Activated naive CD8-positive, alpha-beta T cell treated with anti-CD3 and anti-CD28 coated beads for 36 hours (primary cell): ENCODE results near the gene ATP5MG. TPM values are rescaled to one million over a fixed set of nuclear protein-coding genes. Genes with fewer than 3 reads are reported as not detected.

Experiments
- DNase-seq: peaks from one replicate; pipeline ENCODE4 v3.0.0; 2021
- H3K27ac Mint-ChIP-seq: one replicate; pipeline ENCODE4 v1.8.0; 2022; ENCODE audit warnings: mild to moderate bottlenecking, moderate library complexity, mixed read lengths
- H3K27me3 Mint-ChIP-seq: one replicate; pipeline ENCODE4 v1.8.0; 2022; ENCODE audit warnings: mild to moderate bottlenecking, mixed read lengths
- H3K36me3 Mint-ChIP-seq: one replicate; pipeline ENCODE4 v1.8.0; 2021; ENCODE audit warnings: mild to moderate bottlenecking, mixed read lengths
- H3K4me1 Mint-ChIP-seq: one replicate; pipeline ENCODE4 v1.8.0; 2021; ENCODE audit warnings: mixed read lengths
- H3K4me3 Mint-ChIP-seq: one replicate; pipeline ENCODE4 v1.8.0; 2022; ENCODE audit warnings: mild to moderate bottlenecking, moderate library complexity, mixed read lengths
- H3K9me3 Mint-ChIP-seq: one replicate; pipeline ENCODE4 v1.8.0; 2022; ENCODE audit warnings: mixed read lengths
- total RNA-seq, 2 experiments: library from RNA; stranded (reverse); gene quantifications; one replicate each; pipeline ENCODE4 v1.2.3, GENCODE V29; 2021

ATP5MG gene
- total RNA-seq, result 100 to 1,000 TPM; 246 to 264 TPM

GRCh38 chr11:118401151-118401879 lies at the start of gene ATP5MG:
Gene ATP5MG, plus strand, starts transcription at chr11:118401606. Its CDS starts 60 bp downstream, at chr11:118401666.
- Mint-ChIP-seq H3K36me3 (peaks cover 39% of the 10 kb centered on the region), H3K4me1 (peaks cover 46% of the 10 kb centered on the region), H3K4me3 (peak within 1 kb of the TSS; percentile 92), H3K27ac (peak within 1 kb of the TSS; percentile 99), H3K27me3 (no peaks in the 10 kb centered on the region), H3K9me3 (no peaks in the 10 kb centered on the region)
- peak; percentile 89 for DNase-seq

- peaks cover 24% of the 10 kb centered on the region for H3K4me1 Mint-ChIP-seq
These were observed 48.2 kb upstream of the ATP5MG start for GRCh38 chr11:118353084-118353710.

GRCh38 chr11:118358071-118358470 lies 43.3 kb upstream of the ATP5MG start:
- H3K36me3 Mint-ChIP-seq, result peaks cover 8% of the 10 kb centered on the region
- no peak overlapping the region for H3K27ac Mint-ChIP-seq
- peaks cover 38% of the 10 kb centered on the region for H3K4me1 Mint-ChIP-seq
- peaks cover 3% of the 10 kb centered on the region for H3K27me3 Mint-ChIP-seq
- no peaks in the 10 kb centered on the region for H3K9me3 Mint-ChIP-seq
- H3K4me3 Mint-ChIP-seq, result no peak overlapping the region
- no peak for DNase-seq

More at GRCh38 chr11:118353084-118353710, 48.2 kb upstream of the ATP5MG start:
- Mint-ChIP-seq H3K27ac (peak overlapping the region; percentile 81), H3K9me3 (no peaks in the 10 kb centered on the region), H3K36me3 (peaks cover 26% of the 10 kb centered on the region), H3K27me3 (no peaks in the 10 kb centered on the region), H3K4me3 (no peak overlapping the region)
- no peak for DNase-seq

GRCh38 chr11:118359295-118359958 lies 42.0 kb upstream of the ATP5MG start, which contains the start of gene UBE4A:
Gene UBE4A, plus strand, starts transcription at chr11:118359600. Its CDS starts 5,481 bp downstream, at chr11:118365081.
- peak; percentile 97 for DNase-seq
- Mint-ChIP-seq H3K4me3 (peak within 1 kb of the TSS; percentile 90), H3K36me3 (peaks cover 7% of the 10 kb centered on the region), H3K4me1 (peaks cover 44% of the 10 kb centered on the region), H3K27ac (peak within 1 kb of the TSS; percentile 90), H3K27me3 (peaks cover 3% of the 10 kb centered on the region), H3K9me3 (no peaks in the 10 kb centered on the region)

- no peak for DNase-seq
- no peak overlapping the region for H3K4me3 Mint-ChIP-seq
- no peaks in the 10 kb centered on the region for H3K27me3 Mint-ChIP-seq
- no peak overlapping the region for H3K27ac Mint-ChIP-seq
- no peaks in the 10 kb centered on the region for H3K9me3 Mint-ChIP-seq
- peaks cover 35% of the 10 kb centered on the region for H3K4me1 Mint-ChIP-seq
- peaks cover 23% of the 10 kb centered on the region for H3K36me3 Mint-ChIP-seq
These were observed 36.3 kb upstream of the ATP5MG start for GRCh38 chr11:118364956-118365615.

- Mint-ChIP-seq H3K4me1 (peaks cover 26% of the 10 kb centered on the region), H3K36me3 (peaks cover 22% of the 10 kb centered on the region), H3K9me3 (no peaks in the 10 kb centered on the region), H3K4me3 (no peak overlapping the region), H3K27ac (no peak overlapping the region), H3K27me3 (no peaks in the 10 kb centered on the region)
- no peak for DNase-seq
These were observed 35.1 kb upstream of the ATP5MG start for GRCh38 chr11:118366287-118366686.

- H3K27ac Mint-ChIP-seq, result no peak overlapping the region
- H3K4me1 Mint-ChIP-seq, result no peaks in the 10 kb centered on the region
- H3K4me3 Mint-ChIP-seq, result no peak overlapping the region
- peaks cover 29% of the 10 kb centered on the region for H3K36me3 Mint-ChIP-seq
- no peak for DNase-seq
- no peaks in the 10 kb centered on the region for H3K9me3 Mint-ChIP-seq
- H3K27me3 Mint-ChIP-seq, result no peaks in the 10 kb centered on the region
These were observed 30.6 kb upstream of the ATP5MG start for GRCh38 chr11:118370774-118371173.

GRCh38 chr11:118373263-118373662 lies 28.1 kb upstream of the ATP5MG start:
- DNase-seq, result no peak
- H3K36me3 Mint-ChIP-seq, result peaks cover 32% of the 10 kb centered on the region
- H3K4me1 Mint-ChIP-seq, result peaks cover 2% of the 10 kb centered on the region

GRCh38 chr11:118373871-118374270 lies 27.5 kb upstream of the ATP5MG start:
- H3K9me3 Mint-ChIP-seq, result no peaks in the 10 kb centered on the region
- H3K4me1 Mint-ChIP-seq, result peaks cover 2% of the 10 kb centered on the region
- DNase-seq, result no peak
- H3K36me3 Mint-ChIP-seq, result peaks cover 28% of the 10 kb centered on the region
- H3K27ac Mint-ChIP-seq, result peak overlapping the region; percentile 14
- H3K4me3 Mint-ChIP-seq, result no peak overlapping the region
- no peaks in the 10 kb centered on the region for H3K27me3 Mint-ChIP-seq

More at GRCh38 chr11:118373263-118373662, 28.1 kb upstream of the ATP5MG start:
- Mint-ChIP-seq H3K27ac (no peak overlapping the region), H3K9me3 (no peaks in the 10 kb centered on the region), H3K4me3 (no peak overlapping the region), H3K27me3 (no peaks in the 10 kb centered on the region)

GRCh38 chr11:118374729-118375128 lies 26.7 kb upstream of the ATP5MG start:
- peaks cover 2% of the 10 kb centered on the region for H3K4me1 Mint-ChIP-seq
- peak overlapping the region; percentile 20 for H3K27ac Mint-ChIP-seq
- H3K27me3 Mint-ChIP-seq, result no peaks in the 10 kb centered on the region
- H3K9me3 Mint-ChIP-seq, result no peaks in the 10 kb centered on the region
- DNase-seq, result no peak
- no peak overlapping the region for H3K4me3 Mint-ChIP-seq
- H3K36me3 Mint-ChIP-seq, result peaks cover 27% of the 10 kb centered on the region

- no peaks in the 10 kb centered on the region for H3K27me3 Mint-ChIP-seq
- no peaks in the 10 kb centered on the region for H3K9me3 Mint-ChIP-seq
- H3K27ac Mint-ChIP-seq, result peak overlapping the region; percentile 32
- H3K36me3 Mint-ChIP-seq, result peaks cover 26% of the 10 kb centered on the region
- DNase-seq, result no peak
- H3K4me1 Mint-ChIP-seq, result peaks cover 2% of the 10 kb centered on the region
- H3K4me3 Mint-ChIP-seq, result no peak overlapping the region
These were observed 25.4 kb upstream of the ATP5MG start for GRCh38 chr11:118375978-118376377.

- H3K36me3 Mint-ChIP-seq, result peaks cover 15% of the 10 kb centered on the region
- peaks cover 2% of the 10 kb centered on the region for H3K4me1 Mint-ChIP-seq
These were observed 21.9 kb upstream of the ATP5MG start for GRCh38 chr11:118379497-118379896.

GRCh38 chr11:118380571-118380970 lies 20.8 kb upstream of the ATP5MG start:
- Mint-ChIP-seq H3K4me1 (peaks cover 2% of the 10 kb centered on the region), H3K9me3 (no peaks in the 10 kb centered on the region), H3K36me3 (peaks cover 14% of the 10 kb centered on the region), H3K27ac (no peak overlapping the region), H3K27me3 (no peaks in the 10 kb centered on the region), H3K4me3 (no peak overlapping the region)
- DNase-seq, result no peak

More at GRCh38 chr11:118379497-118379896, 21.9 kb upstream of the ATP5MG start:
- Mint-ChIP-seq H3K27ac (no peak overlapping the region), H3K27me3 (no peaks in the 10 kb centered on the region), H3K9me3 (no peaks in the 10 kb centered on the region), H3K4me3 (no peak overlapping the region)
- no peak for DNase-seq

GRCh38 chr11:118382954-118383353 lies 18.5 kb upstream of the ATP5MG start:
- no peaks in the 10 kb centered on the region for H3K4me1 Mint-ChIP-seq
- no peak overlapping the region for H3K27ac Mint-ChIP-seq
- peaks cover 9% of the 10 kb centered on the region for H3K36me3 Mint-ChIP-seq
- no peak overlapping the region for H3K4me3 Mint-ChIP-seq
- H3K9me3 Mint-ChIP-seq, result no peaks in the 10 kb centered on the region
- no peaks in the 10 kb centered on the region for H3K27me3 Mint-ChIP-seq
- DNase-seq, result no peak

- Mint-ChIP-seq H3K4me1 (no peaks in the 10 kb centered on the region), H3K27ac (no peak overlapping the region), H3K4me3 (no peak overlapping the region), H3K27me3 (no peaks in the 10 kb centered on the region), H3K9me3 (no peaks in the 10 kb centered on the region), H3K36me3 (peaks cover 9% of the 10 kb centered on the region)
- no peak for DNase-seq
These were observed 17.7 kb upstream of the ATP5MG start for GRCh38 chr11:118383657-118384056.
